Lung (tissue), 12 donors: ENCODE measurements around the gene METAP1. TPM values are rescaled to one million over a fixed set of nuclear protein-coding genes. Genes with fewer than 3 reads are reported as not detected.

ENCODE experiments used
- ATAC-seq: fragments of 200-7000 bp; cut with Tn5 transposase; one replicate; pipeline ENCODE4 v1.9.1; 2020; ENCODE audit warnings: moderate number of reproducible peaks; ENCODE audit not compliant: insufficient read depth, low FRiP score
- DNase-seq, 3 donors: peaks; one replicate each; pipeline ENCODE4 v3.0.0-alpha.2; 2013 to 2017
- H3K27ac ChIP-seq, 2 donors: one replicate each; pipeline ENCODE4 v1.5.1; 2013; ENCODE audit warnings: mild to moderate bottlenecking in 2 of 2, moderate library complexity in 2 of 2, control low read depth in 1 of 2, inconsistent platforms in 1 of 2, low read depth in 1 of 2, low read length in 1 of 2
- H3K27me3 ChIP-seq, 3 donors: one replicate each; pipeline ENCODE4 v1.5.1; 2013; ENCODE audit warnings: low read length in 2 of 3; ENCODE audit not compliant: control insufficient read depth in 3 of 3, insufficient read depth in 3 of 3
- H3K36me3 ChIP-seq, 4 donors: one replicate each; pipeline ENCODE4 v1.5.1; 2013; ENCODE audit warnings: low read length in 4 of 4, mild to moderate bottlenecking in 1 of 4, moderate library complexity in 1 of 4; ENCODE audit not compliant: control insufficient read depth in 4 of 4, insufficient read depth in 4 of 4
- H3K4me1 ChIP-seq, 5 donors: one replicate each; pipeline ENCODE4 v1.5.1; 2013; ENCODE audit warnings: low read length in 5 of 5, mild to moderate bottlenecking in 2 of 5, moderate library complexity in 1 of 5; ENCODE audit not compliant: control insufficient read depth in 5 of 5, insufficient read depth in 5 of 5
- H3K4me3 ChIP-seq: one replicate; pipeline ENCODE4 v1.5.1; 2013; ENCODE audit warnings: mild to moderate bottlenecking, control low read depth, moderate library complexity
- H3K9ac ChIP-seq, 2 donors: one replicate each; pipeline ENCODE4 v1.5.1; 2013; ENCODE audit warnings: low read length in 2 of 2, control low read depth in 1 of 2; ENCODE audit not compliant: insufficient read depth in 1 of 2
- H3K9me3 ChIP-seq, 4 donors: one replicate each; pipeline ENCODE4 v1.5.1; 2013; ENCODE audit warnings: low read length in 3 of 4, mild to moderate bottlenecking in 1 of 4, moderate library complexity in 1 of 4; ENCODE audit not compliant: control insufficient read depth in 4 of 4, insufficient read depth in 3 of 4
- CTCF ChIP-seq: IDR thresholded peaks from 2 replicates; pipeline ENCODE4 v1.5.1; 2012; ENCODE audit warnings: mild to moderate bottlenecking; ENCODE audit errors: control extremely low read depth, extremely low read depth
- WGBS, 2 donors: extraction: QIAGEN DNeasy Blood & Tissue Kit; methylation state at CpG; one replicate each; pipeline ENCODE4 v1.1.7; 2013; 5-methylcytosine and 5-hydroxymethylcytosine counted together
- polyA plus RNA-seq, 2 donors: library from polyadenylated mRNA; stranded (reverse); fragments of 200-250 nt; gene quantifications; one replicate each; pipeline ENCODE4 v1.2.1, GENCODE V29; 2013
- total RNA-seq, 2 donors: library from RNA; depleted of rRNA in 1 of 2; stranded (reverse); fragments of >200 nt in 1 of 2; gene quantifications; one replicate each; pipeline ENCODE4 v1.2.1, GENCODE V29; 2014 to 2021
- donor health status: control.
- donor health status: control.
- donor health status: Bipolar disorder and iron deficiency.
- donor health status: healthy.
- donor health status: DM: yes; HTN: yes; CAD: no.

Gene METAP1
- total and polyA plus RNA-seq, 4 donors: 19.1 to 38.4 (median 27.6) TPM

GRCh38 chr4:99027304-99027703 lies 31.8 kb downstream of the METAP1 start:
- H3K27ac ChIP-seq: no peak overlapping the region
- no peak overlapping the region for H3K4me3 ChIP-seq
- ATAC-seq: no peak
- H3K36me3 ChIP-seq: peaks cover 0 to 5% (median 3%) of the 10 kb centered on the region in 4 donors
- peaks cover 0 to 22% (median 5%) of the 10 kb centered on the region in 5 donors for H3K4me1 ChIP-seq
- no peak for DNase-seq
- TF ChIP-seq CTCF: no peak
- no peak overlapping the region for H3K9ac ChIP-seq
- 69 to 86% methylated on average over 2 of the region's 2 CpGs for WGBS, 2 donors
- no peaks in the 10 kb centered on the region for H3K27me3 ChIP-seq
- peaks cover 0 to 4% (median 0%) of the 10 kb centered on the region in 4 donors for H3K9me3 ChIP-seq

GRCh38 chr4:99028187-99028586 lies 32.7 kb downstream of the METAP1 start:
- no peak for TF ChIP-seq CTCF
- Histone ChIP-seq H3K27me3 (no peaks in the 10 kb centered on the region), H3K36me3 (peaks cover 0 to 5% (median 0%) of the 10 kb centered on the region in 4 donors), H3K9me3 (no peaks in the 10 kb centered on the region), H3K4me3 (no peak overlapping the region), H3K9ac (no peak overlapping the region), H3K27ac (no peak overlapping the region), H3K4me1 (peaks cover 0 to 22% (median 3%) of the 10 kb centered on the region in 5 donors)
- DNase-seq (no peak), ATAC-seq (no peak)

GRCh38 chr4:99029018-99029735 lies 33.7 kb downstream of the METAP1 start:
- DNase-seq (no peak), ATAC-seq (no peak)
- no peaks in the 10 kb centered on the region for H3K27me3 ChIP-seq
- no peak overlapping the region for H3K27ac ChIP-seq
- H3K36me3 ChIP-seq: peaks cover 0 to 5% (median 1%) of the 10 kb centered on the region in 4 donors
- no peak for TF ChIP-seq CTCF
- H3K4me3 ChIP-seq: no peak overlapping the region
- no peak overlapping the region for H3K9ac ChIP-seq
- H3K9me3 ChIP-seq: no peaks in the 10 kb centered on the region
- WGBS, 2 donors: 1 to 83% methylated on average over 1 of the region's 1 CpG
- H3K4me1 ChIP-seq: peaks cover 0 to 27% (median 0%) of the 10 kb centered on the region in 5 donors
